ENCODE data around the gene CA7. TPM values are rescaled to one million over a fixed set of nuclear protein-coding genes. Genes with fewer than 3 reads are reported as not detected.

CA7 gene
- total and polyA plus RNA-seq, 2 donors (not counting 1 experiment from before 2014, with no cell fraction given): not detected

GRCh38 chr16:66858740-66859396 is 14.7 kb downstream of the CA7 start:
- peak; percentile 28 to 67 for DNase-seq (ENCODE audit: low read depth in 2 of 2)
- Histone ChIP-seq H4K20me1 (ENCODE audit: control insufficient read depth, extremely low read depth, insufficient read depth, low read length) (no peaks in the 10 kb centered on the region), H3K4me1 (ENCODE audit: control insufficient read depth, extremely low read depth, insufficient read depth, low read length) (no peaks in the 10 kb centered on the region), H3K36me3 (ENCODE audit: control insufficient read depth, insufficient read depth, low read length) (no peaks in the 10 kb centered on the region), H3K27ac (ENCODE audit: insufficient read depth, low read length) (no peak overlapping the region), H3K9ac (ENCODE audit: insufficient read depth, low read length) (no peak overlapping the region), H3K4me3 (replicated peaks in 1 of 4; ENCODE audit: control extremely low read depth in 1 of 4, insufficient read depth in 1 of 4, low read depth in 3 of 4, low read length in 4 of 4) (no peak overlapping the region), H3K9me3 (ENCODE audit: control insufficient read depth, insufficient read depth, low read depth, low read length) (no peaks in the 10 kb centered on the region), H2AFZ (ENCODE audit: low read length) (no peak overlapping the region), H3K27me3 (ENCODE audit: control insufficient read depth, insufficient read depth, low read length) (no peaks in the 10 kb centered on the region), H3K79me2 (ENCODE audit: control insufficient read depth, insufficient read depth, low read length) (no peaks in the 10 kb centered on the region), H3K4me2 (ENCODE audit: extremely low read depth, insufficient read depth, low read length) (no peak overlapping the region)
- no peak for TF ChIP-seq CTCF (conservative IDR thresholded peaks at IDR 0.05 in 1 of 2, IDR thresholded peaks at IDR 0.05 in 1 of 2; ENCODE audit: low read depth in 1 of 2, low read length in 2 of 2)
- no peak for TF ChIP-seq EZH2 (IDR thresholded peaks at IDR 0.05; ENCODE audit: low read length, missing control alignments)

GRCh38 chr16:66859397-66860068 is 15.3 kb downstream of the CA7 start:
- Histone ChIP-seq H3K27ac (ENCODE audit: insufficient read depth, low read length) (no peak overlapping the region), H3K4me1 (ENCODE audit: control insufficient read depth, extremely low read depth, insufficient read depth, low read length) (no peaks in the 10 kb centered on the region), H3K9me3 (ENCODE audit: control insufficient read depth, insufficient read depth, low read depth, low read length) (no peaks in the 10 kb centered on the region), H2AFZ (ENCODE audit: low read length) (no peak overlapping the region), H3K4me2 (ENCODE audit: extremely low read depth, insufficient read depth, low read length) (no peak overlapping the region), H3K9ac (ENCODE audit: insufficient read depth, low read length) (no peak overlapping the region), H3K36me3 (ENCODE audit: control insufficient read depth, insufficient read depth, low read length) (no peaks in the 10 kb centered on the region), H3K4me3 (replicated peaks in 1 of 4; ENCODE audit: control extremely low read depth in 1 of 4, insufficient read depth in 1 of 4, low read depth in 3 of 4, low read length in 4 of 4) (no peak overlapping the region), H3K79me2 (ENCODE audit: control insufficient read depth, insufficient read depth, low read length) (no peaks in the 10 kb centered on the region), H4K20me1 (ENCODE audit: control insufficient read depth, extremely low read depth, insufficient read depth, low read length) (no peaks in the 10 kb centered on the region), H3K27me3 (ENCODE audit: control insufficient read depth, insufficient read depth, low read length) (no peaks in the 10 kb centered on the region)
- DNase-seq (ENCODE audit: low read depth in 2 of 2): no peak
- TF ChIP-seq CTCF (conservative IDR thresholded peaks at IDR 0.05 in 1 of 2, IDR thresholded peaks at IDR 0.05 in 1 of 2; ENCODE audit: low read depth in 1 of 2, low read length in 2 of 2) (no peak), EZH2 (IDR thresholded peaks at IDR 0.05; ENCODE audit: low read length, missing control alignments) (no peak)

- Histone ChIP-seq H3K79me2 (ENCODE audit: control insufficient read depth, insufficient read depth, low read length) (no peaks in the 10 kb centered on the region), H3K4me1 (ENCODE audit: control insufficient read depth, extremely low read depth, insufficient read depth, low read length) (no peaks in the 10 kb centered on the region), H4K20me1 (ENCODE audit: control insufficient read depth, extremely low read depth, insufficient read depth, low read length) (no peaks in the 10 kb centered on the region), H2AFZ (ENCODE audit: low read length) (no peak overlapping the region), H3K9ac (ENCODE audit: insufficient read depth, low read length) (no peak overlapping the region), H3K4me2 (ENCODE audit: extremely low read depth, insufficient read depth, low read length) (no peak overlapping the region), H3K27me3 (ENCODE audit: control insufficient read depth, insufficient read depth, low read length) (no peaks in the 10 kb centered on the region), H3K4me3 (replicated peaks in 1 of 4; ENCODE audit: control extremely low read depth in 1 of 4, insufficient read depth in 1 of 4, low read depth in 3 of 4, low read length in 4 of 4) (no peak overlapping the region), H3K27ac (ENCODE audit: insufficient read depth, low read length) (no peak overlapping the region), H3K36me3 (ENCODE audit: control insufficient read depth, insufficient read depth, low read length) (no peaks in the 10 kb centered on the region), H3K9me3 (ENCODE audit: control insufficient read depth, insufficient read depth, low read depth, low read length) (no peaks in the 10 kb centered on the region)
- DNase-seq (ENCODE audit: low read depth in 2 of 2): no peak
- TF ChIP-seq EZH2 (IDR thresholded peaks at IDR 0.05; ENCODE audit: low read length, missing control alignments) (no peak), CTCF (conservative IDR thresholded peaks at IDR 0.05 in 1 of 2, IDR thresholded peaks at IDR 0.05 in 1 of 2; ENCODE audit: low read depth in 1 of 2, low read length in 2 of 2) (no peak)
Measured at GRCh38 chr16:66862023-66862520, 17.9 kb downstream of the CA7 start.

Data from fibroblast of lung (primary cell).